WERI-Rb-1 (cell line): ENCODE data around the gene YAP1.

ENCODE experiments used
- DNase-seq: peaks from one replicate; pipeline ENCODE4 v3.0.0-alpha.2; 2020
- H3K27ac ChIP-seq: fragments of 250-450 bp; sonication (Bioruptor Pico); 2 replicates; pipeline ENCODE4 v1.5.1; 2020; ENCODE audit warnings: mild to moderate bottlenecking, moderate library complexity
- H3K27me3 ChIP-seq: fragments of 250-450 bp; sonication (Bioruptor Pico); 2 replicates; pipeline ENCODE4 v1.5.1; 2021; ENCODE audit warnings: mild to moderate bottlenecking, low read depth, moderate library complexity; ENCODE audit not compliant: insufficient read depth, severe bottlenecking
- H3K36me3 ChIP-seq: fragments of 250-450 bp; sonication (Bioruptor Pico); 2 replicates; pipeline ENCODE4 v1.5.1; 2020; ENCODE audit warnings: mild to moderate bottlenecking, moderate library complexity
- H3K4me3 ChIP-seq: 2 replicates; pipeline ENCODE4 v1.5.1; 2011; ENCODE audit warnings: low read depth, mild to moderate bottlenecking, control low read depth, low read length
- H3K9me3 ChIP-seq: fragments of 250-450 bp; sonication (Bioruptor Pico); 2 replicates; pipeline ENCODE4 v1.5.1; 2021; ENCODE audit warnings: mild to moderate bottlenecking, moderate library complexity; ENCODE audit not compliant: severe bottlenecking
- CTCF ChIP-seq: IDR thresholded peaks from 2 replicates; pipeline ENCODE4 v1.5.1; 2011; ENCODE audit warnings: low read depth, mild to moderate bottlenecking, control low read depth, inconsistent platforms, low read length

Gene YAP1

GRCh38 chr11:102276362-102276761 lies 166.1 kb downstream of the YAP1 start:
- H3K27ac ChIP-seq = no peak overlapping the region
- no peak overlapping the region for H3K4me3 ChIP-seq
- TF ChIP-seq CTCF = no peak

GRCh38 chr11:102276783-102277182 lies 166.5 kb downstream of the YAP1 start:
- Histone ChIP-seq H3K9me3 (peaks cover 11% of the 10 kb centered on the region), H3K27ac (no peak overlapping the region), H3K27me3 (no peaks in the 10 kb centered on the region), H3K36me3 (no peaks in the 10 kb centered on the region), H3K4me3 (no peak overlapping the region)
- no peak for DNase-seq
- no peak for TF ChIP-seq CTCF

More at GRCh38 chr11:102276362-102276761, 166.1 kb downstream of the YAP1 start:
- H3K27me3 ChIP-seq = no peaks in the 10 kb centered on the region
- H3K9me3 ChIP-seq = peaks cover 11% of the 10 kb centered on the region
- DNase-seq = no peak
- H3K36me3 ChIP-seq = no peaks in the 10 kb centered on the region

- no peak for DNase-seq
- Histone ChIP-seq H3K9me3 (no peaks in the 10 kb centered on the region), H3K27ac (no peak overlapping the region), H3K27me3 (no peaks in the 10 kb centered on the region), H3K4me3 (no peak overlapping the region), H3K36me3 (no peaks in the 10 kb centered on the region)
- no peak for TF ChIP-seq CTCF
These were observed 169.5 kb downstream of the YAP1 start for GRCh38 chr11:102279641-102280170.

GRCh38 chr11:102280245-102280833 lies 170.1 kb downstream of the YAP1 start:
- Histone ChIP-seq H3K27ac (no peak overlapping the region), H3K27me3 (no peaks in the 10 kb centered on the region), H3K9me3 (no peaks in the 10 kb centered on the region), H3K36me3 (no peaks in the 10 kb centered on the region), H3K4me3 (no peak overlapping the region)
- no peak for TF ChIP-seq CTCF
- DNase-seq = no peak
